GM18868 (cell line): ENCODE data around the gene PCDHGC5.
A peak's percentile ranks its signal among the peaks of the same experiment; 100 is the strongest.

Experiments used
- ATAC-seq: cut with Tn5 transposase; IDR thresholded peaks from one replicate; pipeline ENCODE4 v1.9.1; 2021; ENCODE audit warnings: mild to moderate bottlenecking, moderate library complexity; ENCODE audit not compliant: unreplicated experiment

PCDHGC5 gene

DNA sequence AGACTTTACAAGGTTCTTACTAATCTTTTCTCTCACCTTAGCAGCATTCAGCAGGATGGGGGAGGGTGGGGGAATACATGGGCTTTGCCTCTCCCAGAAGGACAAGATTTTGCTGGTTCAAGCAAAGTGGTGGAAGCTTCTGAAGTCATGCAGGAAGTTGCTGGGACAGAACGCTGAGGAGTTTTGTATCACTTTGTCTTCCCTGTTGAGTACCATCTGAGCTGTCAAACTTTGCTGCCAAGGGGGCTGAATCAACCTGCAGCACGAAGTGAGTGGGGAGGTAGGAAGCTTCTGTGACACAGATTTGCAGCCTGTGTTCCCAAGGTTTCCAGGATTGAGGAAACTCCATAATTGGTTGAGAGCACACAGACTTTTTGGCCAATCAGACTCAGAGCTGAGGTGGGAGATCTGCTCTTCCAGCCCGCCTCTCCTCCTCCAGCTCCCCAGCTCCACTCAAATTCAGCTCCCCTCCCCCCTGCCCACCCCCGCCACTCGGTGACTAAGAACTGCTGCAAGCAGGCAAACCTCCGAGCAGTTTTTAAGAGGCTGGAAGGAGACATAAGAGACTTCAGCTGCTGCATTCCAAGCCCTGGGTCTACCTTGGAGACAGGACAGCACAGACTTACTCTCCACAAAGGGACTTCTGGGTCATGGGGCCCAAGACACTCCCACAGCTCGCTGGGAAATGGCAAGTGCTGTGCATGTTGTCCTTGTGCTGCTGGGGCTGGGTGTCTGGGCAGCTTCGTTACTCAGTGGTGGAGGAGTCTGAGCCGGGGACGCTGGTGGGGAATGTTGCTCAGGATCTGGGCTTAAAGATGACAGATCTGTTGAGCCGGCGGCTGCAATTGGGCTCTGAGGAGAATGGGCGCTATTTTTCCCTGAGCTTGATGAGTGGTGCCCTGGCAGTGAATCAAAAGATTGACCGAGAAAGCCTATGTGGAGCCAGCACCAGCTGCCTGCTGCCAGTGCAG, at the start of gene PCDHGC5:
PCDHGC5 (plus strand) TSS at position 491 of the 971 bp plus-strand sequence; CDS start at position 651, 160 bp downstream.
- no peak for ATAC-seq

DNA sequence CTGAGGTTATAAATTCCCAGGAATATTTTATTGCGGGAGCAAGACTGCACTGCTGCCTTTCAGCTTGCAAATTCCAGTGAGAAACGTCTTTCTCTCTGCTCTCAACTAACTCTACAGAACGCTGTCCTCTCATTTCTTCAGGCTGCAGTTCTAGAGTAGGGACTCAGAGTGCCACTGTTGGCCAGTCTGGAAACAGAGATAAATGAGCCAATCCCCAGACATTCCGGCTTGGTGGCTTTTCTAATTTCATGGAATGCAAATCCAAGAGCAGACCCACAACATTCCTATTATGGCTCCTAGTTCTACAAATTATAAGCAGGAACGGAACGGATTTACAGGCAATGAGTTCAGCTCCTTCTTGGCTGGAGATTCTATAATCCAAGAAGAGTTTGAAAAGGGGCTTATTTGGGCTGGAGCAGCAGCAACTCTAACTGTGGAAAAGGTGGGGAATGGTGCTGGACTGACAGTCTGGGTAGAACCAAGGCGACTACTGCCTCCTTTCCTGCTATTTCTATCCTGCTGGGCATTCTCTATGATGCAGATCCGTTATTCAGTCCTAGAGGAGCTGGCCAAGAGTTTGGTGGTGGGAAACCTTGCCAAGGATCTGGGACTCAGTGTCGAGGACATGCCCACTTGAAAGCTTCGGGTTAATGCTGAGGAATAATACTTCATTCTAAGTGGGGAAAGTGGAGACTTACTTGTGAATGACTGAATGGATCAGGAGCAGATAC, 49.3 kb upstream of the PCDHGC5 start:
- no peak for ATAC-seq

DNA sequence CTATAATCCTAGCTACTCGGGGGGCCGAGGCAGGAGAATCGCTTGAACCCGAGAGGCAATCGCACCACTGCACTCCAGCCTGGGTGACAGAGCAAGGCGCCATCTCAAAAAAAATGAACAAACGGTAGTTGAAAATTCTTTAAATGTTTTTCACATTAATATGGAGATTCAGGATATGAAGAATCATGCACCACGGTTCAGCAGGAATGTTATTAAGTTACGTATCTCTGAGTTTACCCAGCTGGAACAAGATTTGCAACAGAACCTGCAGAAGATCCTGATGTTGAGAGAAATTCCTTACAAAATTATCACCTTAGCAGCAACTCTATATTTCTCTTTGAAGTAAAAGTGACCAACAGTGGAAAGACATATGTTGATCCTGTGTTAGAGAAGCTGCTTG, 48.5 kb upstream of the PCDHGC5 start:
- no peak for ATAC-seq

DNA sequence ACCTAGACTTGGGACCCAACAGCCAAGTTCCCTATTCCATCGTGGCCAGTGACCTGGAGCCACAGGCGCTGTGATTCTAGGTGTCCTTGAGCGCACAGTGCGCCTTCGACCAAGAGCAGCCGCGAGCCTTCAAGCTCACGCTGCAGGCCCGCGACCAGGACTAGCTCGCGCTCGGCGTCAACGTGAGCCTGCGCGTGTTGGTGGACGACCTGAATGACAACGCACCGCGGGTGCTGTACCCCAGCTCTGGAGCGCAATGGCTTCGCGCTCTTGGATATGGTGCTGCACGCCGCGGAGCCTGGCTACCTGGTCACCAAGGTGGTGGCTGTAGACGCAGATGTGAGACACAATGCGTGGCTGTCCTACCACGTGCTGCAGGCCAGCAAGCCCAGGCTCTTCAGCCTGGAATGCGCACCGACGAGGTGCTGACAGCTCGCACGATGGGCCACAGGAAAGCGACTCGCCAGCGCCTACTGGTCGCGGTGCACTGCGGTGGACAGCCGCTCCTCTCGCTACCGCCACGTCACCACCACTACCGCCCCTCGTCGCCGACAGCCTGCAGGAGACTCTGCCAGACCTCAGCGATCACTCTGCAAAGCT, 47.2 kb upstream of the PCDHGC5 start:
- no peak for ATAC-seq

DNA sequence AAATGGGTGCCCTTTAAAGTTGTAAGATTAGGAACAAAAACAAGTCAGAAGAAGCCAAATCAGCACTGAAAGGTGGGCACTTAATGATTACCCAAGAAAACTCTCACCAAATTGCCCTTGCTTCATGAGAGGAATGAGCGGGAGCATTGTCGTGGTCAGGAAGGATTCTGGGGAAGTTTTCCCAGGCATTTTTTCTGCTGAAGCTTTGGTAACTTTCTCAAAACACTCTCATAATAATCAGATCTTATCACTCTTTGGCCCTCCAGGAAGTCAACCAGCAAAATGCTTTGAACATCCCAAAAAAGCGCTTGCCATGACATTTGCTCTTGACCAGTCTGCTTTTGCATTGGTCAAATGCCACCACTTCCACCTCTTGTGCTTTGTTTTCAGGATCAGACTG, 23.5 kb upstream of the PCDHGC5 start:
- ATAC-seq, result no peak

DNA sequence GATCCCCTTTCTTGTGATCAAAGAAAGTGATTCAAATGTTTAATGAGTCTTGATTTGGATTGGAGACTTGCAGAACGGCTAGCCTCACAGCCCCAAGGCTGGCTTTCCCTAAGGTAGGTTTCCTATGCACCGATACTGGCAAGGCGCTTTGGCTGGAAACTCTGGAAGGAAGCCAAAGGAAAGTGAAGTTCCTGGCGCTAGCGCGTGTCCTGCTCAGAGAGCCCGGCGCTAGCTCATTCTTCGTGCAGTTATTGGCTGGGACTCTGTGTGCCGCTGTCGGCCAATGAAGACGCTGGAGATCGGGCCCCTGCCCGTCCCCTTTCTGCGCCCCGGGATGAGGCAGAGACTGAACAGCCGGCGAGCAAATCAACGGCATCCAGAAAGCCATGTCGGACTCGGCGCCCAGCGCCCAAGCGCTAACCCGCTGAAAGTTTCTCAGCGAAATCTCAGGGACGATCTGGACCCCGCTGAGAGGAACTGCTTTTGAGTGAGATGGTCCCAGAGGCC, 13.2 kb upstream of the PCDHGC5 start, which contains the start of gene PCDHGC3:
PCDHGC3 (plus strand) TSS at position 342 of the 507 bp plus-strand sequence; CDS start at position 493, 151 bp downstream.
- peak; percentile 99 for ATAC-seq

DNA sequence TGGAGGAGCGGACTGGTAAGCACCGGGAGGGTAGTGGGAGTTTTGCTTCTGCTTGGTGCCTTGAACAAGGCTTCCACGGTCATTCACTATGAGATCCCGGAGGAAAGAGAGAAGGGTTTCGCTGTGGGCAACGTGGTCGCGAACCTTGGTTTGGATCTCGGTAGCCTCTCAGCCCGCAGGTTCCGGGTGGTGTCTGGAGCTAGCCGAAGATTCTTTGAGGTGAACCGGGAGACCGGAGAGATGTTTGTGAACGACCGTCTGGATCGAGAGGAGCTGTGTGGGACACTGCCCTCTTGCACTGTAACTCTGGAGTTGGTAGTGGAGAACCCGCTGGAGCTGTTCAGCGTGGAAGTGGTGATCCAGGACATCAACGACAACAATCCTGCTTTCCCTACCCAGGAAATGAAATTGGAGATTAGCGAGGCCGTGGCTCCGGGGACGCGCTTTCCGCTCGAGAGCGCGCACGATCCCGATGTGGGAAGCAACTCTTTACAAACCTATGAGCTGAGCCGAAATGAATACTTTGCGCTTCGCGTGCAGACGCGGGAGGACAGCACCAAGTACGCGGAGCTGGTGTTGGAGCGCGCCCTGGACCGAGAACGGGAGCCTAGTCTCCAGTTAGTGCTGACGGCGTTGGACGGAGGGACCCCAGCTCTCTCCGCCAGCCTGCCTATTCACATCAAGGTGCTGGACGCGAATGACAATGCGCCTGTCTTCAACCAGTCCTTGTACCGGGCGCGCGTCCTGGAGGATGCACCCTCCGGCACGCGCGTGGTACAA, 12.6 kb upstream of the PCDHGC5 start:
- peak; percentile 14 for ATAC-seq

DNA sequence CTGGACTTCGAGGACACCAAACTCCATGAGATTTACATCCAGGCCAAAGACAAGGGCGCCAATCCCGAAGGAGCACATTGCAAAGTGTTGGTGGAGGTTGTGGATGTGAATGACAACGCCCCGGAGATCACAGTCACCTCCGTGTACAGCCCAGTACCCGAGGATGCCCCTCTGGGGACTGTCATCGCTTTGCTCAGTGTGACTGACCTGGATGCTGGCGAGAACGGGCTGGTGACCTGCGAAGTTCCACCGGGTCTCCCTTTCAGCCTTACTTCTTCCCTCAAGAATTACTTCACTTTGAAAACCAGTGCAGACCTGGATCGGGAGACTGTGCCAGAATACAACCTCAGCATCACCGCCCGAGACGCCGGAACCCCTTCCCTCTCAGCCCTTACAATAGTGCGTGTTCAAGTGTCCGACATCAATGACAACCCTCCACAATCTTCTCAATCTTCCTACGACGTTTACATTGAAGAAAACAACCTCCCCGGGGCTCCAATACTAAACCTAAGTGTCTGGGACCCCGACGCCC, 11.8 kb upstream of the PCDHGC5 start:
- no peak for ATAC-seq

DNA sequence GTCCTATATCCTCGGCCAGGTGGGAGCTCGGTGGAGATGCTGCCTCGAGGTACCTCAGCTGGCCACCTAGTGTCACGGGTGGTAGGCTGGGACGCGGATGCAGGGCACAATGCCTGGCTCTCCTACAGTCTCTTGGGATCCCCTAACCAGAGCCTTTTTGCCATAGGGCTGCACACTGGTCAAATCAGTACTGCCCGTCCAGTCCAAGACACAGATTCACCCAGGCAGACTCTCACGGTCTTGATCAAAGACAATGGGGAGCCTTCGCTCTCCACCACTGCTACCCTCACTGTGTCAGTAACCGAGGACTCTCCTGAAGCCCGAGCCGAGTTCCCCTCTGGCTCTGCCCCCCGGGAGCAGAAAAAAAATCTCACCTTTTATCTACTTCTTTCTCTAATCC, 11.1 kb upstream of the PCDHGC5 start:
- ATAC-seq, result no peak

DNA sequence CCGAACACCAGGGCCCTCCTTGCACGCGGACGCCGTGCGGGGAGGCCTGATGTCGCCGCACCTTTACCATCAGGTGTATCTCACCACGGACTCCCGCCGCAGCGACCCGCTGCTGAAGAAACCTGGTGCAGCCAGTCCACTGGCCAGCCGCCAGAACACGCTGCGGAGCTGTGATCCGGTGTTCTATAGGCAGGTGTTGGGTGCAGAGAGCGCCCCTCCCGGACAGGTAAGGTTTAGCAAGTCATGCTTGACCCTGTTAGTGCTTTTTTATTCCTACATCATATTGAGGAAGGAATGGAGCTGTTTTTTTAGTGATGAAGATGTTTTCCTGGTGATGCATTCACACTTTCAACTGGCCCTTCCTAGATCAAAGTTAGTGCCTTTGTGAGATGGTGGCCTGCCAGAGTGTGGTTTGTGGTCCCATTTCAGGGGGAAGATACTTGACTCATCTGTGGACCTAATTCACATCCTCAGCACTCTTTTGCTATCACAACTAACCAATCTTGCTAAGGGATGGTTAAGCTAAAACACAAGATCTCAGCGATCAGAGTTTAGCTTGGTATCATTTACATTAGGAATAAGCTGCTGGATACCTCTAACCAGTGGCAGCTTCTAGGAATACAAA, 10.4 kb upstream of the PCDHGC5 start:
- ATAC-seq, result no peak

DNA sequence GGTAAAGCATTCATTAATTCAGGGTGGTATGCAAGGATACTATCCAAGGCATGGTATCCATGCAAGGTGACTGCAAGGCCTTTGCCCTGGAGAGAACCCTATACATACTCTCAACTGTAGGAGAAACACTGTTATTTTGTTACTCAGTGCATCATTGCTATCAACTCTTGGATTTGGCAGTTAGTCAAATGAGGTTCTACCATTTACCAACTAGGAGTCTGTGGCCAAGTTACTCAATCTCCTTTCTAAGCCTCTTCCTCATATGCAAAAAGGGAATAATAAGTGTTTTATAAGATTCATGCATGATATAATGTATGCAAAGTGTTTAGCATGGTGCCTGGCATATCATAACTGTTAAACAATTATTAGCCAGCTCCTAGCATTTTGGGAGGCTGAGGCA, 9.1 kb upstream of the PCDHGC5 start:
- ATAC-seq, result no peak

DNA sequence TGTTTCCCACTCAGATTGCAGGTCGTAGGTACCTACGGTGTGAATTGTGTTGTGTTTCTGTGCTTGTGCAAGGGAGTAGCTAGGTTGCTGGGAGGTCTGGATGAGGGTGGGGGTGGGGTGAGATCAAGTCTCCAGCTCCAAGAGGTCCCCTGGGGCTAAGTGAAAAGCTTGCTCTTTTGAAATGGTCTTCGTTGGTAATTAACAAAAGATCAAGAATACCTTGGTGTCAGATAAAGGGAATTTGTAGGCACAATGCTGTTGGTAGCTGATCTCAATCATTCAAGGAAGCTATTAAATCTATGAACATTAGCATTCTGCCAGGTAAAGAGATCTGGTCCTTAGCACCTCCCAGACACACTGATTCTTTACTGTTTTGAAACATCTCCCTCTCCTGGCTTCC, 5.0 kb upstream of the PCDHGC5 start:
- ATAC-seq, result no peak

DNA sequence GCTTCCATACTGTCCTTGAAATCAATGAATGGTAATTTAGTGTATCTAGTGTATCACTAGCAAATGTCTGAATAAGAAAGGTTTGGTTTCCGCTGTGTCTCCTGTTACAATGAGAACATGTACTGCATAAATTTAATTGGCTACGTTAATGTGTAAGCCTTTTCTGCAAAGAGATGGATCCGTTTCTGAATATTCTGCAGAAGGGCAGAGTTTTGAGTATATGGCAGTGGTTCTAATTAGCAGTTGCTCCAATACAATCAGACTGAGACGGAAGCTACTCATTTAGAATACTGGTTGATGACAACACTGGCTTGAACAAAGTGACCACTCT, 4.6 kb upstream of the PCDHGC5 start:
- ATAC-seq, result no peak

DNA sequence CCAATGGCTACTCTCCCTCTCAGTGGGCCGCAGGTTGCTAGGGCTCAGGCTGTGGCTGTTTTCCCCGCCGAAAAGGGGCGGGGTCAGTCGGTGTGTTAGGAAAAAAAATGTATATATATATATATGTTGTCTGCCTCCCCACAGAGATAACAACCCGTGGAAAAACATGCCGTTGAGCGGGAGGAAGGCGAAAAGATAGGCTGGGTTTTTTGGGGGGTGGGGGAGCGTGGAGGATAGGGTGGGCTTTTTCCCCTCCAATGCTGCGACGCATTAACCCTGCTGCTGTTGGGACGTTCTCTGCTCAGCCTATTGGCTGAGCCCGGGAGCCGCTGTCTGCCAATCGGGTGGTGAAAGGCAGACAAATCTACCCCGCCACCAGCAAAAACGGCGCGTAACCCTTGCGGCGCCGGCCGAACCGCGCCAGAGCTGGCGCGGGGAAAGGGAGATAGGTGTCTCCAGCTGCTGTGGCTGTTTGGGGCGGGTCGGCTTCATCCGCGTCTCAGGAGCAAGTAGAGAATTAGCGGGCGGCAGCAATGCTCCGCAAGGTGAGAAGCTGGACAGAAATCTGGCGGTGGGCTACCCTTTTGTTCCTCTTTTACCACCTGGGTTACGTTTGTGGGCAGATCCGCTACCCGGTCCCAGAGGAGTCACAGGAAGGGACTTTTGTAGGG, 4.1 kb upstream of the PCDHGC5 start, which contains the start of gene PCDHGC4:
PCDHGC4 (plus strand) TSS at position 390 of the 671 bp plus-strand sequence; CDS start at position 534, 144 bp downstream.
- peak; percentile 44 for ATAC-seq

DNA sequence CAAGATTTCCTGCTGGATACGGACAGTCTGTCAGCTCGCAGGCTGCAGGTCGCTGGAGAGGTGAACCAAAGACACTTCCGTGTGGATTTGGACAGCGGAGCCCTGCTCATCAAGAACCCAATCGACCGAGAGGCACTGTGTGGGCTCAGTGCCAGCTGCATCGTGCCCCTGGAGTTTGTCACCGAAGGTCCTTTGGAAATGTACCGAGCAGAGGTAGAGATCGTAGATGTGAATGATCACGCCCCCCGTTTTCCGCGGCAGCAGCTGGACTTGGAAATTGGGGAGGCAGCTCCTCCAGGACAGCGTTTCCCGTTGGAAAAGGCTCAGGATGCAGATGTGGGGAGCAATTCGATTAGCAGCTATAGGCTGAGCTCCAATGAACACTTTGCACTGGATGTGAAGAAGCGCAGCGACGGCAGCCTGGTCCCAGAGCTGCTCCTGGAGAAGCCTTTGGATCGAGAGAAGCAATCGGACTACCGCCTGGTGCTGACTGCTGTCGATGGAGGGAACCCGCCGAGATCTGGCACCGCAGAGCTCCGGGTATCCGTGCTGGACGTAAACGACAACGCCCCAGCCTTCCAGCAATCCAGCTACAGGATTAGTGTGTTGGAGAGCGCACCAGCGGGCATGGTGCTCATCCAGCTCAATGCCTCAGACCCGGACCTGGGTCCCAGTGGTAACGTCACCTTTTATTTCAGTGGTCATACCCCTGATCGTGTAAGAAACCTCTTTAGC, 3.4 kb upstream of the PCDHGC5 start:
- no peak for ATAC-seq

DNA sequence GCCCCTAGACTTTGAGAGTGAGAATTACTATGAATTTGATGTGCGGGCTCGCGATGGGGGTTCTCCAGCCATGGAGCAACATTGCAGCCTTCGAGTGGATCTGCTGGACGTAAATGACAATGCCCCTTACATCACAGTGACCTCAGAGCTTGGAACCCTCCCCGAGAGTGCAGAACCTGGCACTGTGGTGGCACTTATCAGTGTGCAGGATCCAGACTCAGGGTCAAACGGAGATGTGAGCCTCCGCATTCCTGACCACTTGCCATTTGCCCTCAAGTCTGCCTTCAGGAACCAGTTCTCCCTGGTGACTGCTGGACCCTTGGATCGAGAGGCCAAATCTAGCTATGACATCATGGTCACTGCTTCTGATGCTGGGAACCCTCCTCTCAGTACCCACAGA, 2.8 kb upstream of the PCDHGC5 start:
- no peak for ATAC-seq

DNA sequence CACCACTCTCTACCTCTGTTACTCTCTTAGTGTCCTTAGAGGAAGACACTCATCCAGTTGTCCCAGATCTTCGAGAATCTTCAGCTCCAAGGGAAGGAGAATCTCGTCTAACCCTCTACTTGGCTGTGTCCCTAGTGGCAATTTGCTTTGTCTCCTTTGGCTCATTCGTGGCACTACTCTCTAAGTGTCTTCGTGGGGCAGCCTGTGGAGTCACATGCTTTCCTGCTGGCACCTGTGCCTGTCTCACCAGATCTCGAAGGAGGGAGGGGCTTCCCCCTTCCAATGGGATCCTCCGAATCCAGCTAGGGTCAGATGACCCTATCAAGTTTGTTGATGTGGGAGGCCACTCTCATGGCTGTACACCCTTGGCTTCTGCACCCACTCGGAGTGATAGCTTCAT, 1.8 kb upstream of the PCDHGC5 start:
- ATAC-seq, result no peak

DNA sequence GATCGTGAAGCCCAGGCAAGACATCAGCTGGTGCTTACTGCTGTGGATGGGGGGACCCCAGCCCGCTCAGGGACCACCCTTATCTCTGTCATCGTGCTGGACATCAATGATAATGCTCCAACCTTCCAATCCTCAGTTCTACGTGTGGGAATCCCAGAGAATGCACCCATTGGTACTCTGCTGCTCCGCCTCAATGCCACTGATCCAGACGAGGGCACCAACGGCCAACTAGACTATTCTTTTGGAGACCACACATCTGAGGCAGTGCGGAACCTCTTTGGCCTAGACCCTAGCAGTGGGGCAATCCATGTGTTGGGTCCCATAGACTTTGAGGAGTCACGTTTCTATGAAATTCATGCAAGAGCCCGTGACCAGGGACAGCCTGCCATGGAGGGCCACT, 960 bp downstream of the PCDHGC5 start:
- ATAC-seq, result no peak

DNA sequence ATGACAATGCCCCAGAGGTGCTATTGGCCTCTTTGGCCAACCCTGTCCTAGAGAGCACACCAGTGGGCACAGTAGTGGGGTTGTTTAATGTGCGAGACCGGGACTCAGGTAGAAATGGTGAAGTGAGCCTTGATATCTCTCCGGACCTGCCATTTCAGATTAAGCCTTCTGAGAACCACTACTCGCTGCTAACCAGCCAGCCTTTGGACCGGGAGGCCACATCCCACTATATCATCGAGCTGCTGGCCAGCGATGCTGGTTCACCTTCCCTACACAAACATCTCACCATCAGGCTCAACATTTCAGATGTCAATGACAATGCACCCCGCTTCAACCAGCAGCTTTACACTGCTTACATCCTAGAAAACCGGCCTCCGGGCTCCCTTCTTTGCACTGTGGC, 1.4 kb downstream of the PCDHGC5 start:
- ATAC-seq, result no peak
